GM19025 (cell line): ENCODE measurements around the gene METTL21C.

ENCODE experiments used
- ATAC-seq: cut with Tn5 transposase; IDR thresholded peaks from one replicate; pipeline ENCODE4 v1.9.1; 2021; ENCODE audit warnings: mild to moderate bottlenecking, low read depth, moderate library complexity; ENCODE audit not compliant: unreplicated experiment

The METTL21C gene

DNA sequence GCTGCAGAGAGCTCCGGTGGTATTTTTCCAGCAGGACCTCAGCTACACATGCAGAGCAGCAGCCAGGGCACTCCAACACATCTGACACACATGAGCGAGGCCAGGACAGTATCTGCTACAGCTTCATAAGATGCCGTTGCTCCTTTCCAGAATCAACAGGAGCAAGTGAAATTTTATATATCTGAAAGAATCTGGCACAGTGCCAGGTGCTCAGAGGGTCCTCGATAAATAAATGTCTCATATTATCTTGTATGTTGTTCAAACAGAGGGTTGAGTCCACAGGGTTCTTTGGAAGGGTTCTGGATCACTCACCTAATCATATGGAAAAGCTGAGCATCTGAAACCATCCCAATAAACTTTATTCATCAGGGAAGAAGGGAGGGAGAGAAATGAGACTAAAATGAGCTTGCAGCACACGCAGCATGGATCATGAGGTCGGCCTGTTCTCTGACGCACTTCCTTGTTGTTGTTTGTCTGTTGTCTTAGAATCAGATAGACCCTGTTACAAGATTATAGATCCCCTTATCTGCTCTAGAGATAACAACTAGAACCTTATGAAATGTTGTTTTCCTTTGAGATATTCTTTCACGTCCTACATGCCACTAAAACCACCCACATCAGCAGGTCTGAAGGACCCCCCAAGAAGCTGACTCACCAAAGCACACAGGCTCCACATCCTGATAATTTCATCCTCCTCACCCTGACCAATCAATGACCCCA lies 3.2 kb upstream of the METTL21C start:
- ATAC-seq, result no peak

DNA sequence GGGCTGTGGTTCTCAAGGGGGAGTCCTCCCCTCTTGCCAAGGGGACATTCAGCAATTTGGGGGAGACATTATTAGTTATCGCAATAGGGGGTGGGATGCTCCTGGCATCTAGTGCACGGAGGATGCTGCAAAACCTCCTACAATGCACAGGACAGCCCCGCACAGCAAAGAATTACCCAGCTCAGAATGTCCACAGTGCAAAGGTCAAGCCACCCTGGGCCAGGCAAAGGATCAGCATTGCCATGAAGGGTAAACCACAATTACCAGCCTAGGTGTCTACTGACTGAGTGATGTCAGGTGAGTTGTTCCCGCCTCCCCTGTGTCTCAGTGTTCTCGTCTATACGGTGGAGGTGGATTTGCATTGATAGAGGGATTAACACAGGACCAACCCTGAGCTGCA lies 2.4 kb upstream of the METTL21C start:
- ATAC-seq, result no peak

DNA sequence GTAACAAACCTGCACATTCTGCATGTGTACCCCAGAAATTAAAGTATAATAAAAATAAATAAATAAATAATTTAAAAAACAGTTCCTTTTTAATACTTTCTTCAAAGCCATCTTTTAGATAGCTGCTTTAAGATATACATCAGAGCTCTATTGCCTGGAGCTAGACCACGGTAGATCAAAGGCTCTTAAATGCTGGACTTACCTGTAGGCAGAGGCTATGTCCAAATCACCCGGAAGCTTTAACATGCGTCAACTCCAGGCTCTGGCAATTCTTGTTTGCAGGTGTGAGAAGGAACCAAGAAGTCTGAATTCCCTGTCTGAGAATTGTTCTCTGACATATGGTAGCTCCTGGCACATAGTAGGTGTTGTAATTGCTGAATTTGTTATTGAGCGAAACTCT lies 1.6 kb upstream of the METTL21C start:
- no peak for ATAC-seq

DNA sequence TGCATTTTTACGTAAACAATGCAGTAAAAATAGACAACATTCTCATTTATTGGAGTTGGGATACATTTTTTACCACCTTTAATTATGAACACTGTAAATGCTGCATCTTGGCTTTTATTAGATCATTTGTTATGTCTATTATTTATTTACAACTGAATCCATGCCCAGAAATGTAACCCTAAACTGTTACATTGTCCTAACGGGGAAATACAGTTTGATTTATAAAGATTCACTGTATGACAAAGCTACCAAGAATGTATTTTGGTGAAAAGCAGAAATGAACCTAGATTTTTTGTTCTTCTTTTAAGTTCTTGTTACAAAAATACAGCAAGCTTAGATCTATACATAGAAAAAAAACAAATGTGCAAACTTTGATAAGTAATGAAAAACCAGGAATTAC lies 1.1 kb downstream of the METTL21C start:
- ATAC-seq, result no peak

DNA sequence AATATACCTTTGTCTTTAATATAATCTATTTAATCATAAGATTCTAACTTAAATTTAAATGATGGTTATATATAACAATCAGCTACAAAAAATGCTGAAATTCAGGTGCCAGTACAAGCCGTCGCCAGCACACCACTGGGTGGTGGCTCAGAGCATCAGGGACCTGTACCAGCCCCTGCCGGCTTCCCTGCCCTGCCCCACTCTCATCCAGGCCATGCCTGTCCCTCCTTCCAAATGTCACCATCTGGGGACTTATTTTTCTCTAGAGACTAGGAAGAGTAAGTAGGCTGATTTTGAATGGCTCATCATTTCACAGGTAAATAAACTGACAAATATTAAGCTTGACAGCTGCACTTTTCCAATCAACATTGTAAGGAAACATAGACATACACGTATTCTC lies 1.6 kb downstream of the METTL21C start:
- no peak for ATAC-seq

DNA sequence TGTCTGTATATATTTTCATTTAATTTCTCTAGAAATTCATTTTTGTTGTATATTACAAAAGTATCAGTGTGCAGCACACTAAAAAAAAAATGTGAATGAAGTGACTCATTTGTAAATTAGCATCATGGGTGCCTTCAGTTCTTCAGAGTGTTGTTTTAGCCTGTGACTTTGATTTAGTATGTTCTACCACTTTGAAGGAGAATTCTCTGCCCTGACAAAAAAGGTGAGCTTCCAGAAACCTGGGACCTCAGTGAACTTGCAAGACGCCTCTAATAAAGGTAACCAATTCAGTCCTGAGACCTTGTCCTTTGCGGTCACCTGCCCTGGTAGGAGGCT lies 2.4 kb downstream of the METTL21C start:
- ATAC-seq, result no peak

DNA sequence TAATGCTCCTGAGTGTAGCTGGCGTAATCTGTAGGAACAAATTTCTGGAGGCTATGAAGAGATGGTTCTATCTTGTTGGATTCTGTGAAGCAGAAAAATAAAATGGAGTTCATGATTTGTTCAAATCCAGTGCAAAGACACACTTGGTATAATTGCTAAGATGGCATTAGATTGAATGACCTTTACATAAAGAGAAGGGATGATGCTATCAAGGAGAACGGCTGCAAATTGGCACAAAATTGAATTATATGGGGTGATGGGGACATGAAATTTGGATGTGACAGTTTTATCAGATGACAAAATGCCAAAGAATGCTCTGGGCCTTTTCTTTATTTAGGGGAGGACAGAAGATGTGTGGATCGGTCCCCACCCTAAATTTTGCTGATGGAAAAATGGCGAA lies 4.0 kb downstream of the METTL21C start:
- no peak for ATAC-seq

DNA sequence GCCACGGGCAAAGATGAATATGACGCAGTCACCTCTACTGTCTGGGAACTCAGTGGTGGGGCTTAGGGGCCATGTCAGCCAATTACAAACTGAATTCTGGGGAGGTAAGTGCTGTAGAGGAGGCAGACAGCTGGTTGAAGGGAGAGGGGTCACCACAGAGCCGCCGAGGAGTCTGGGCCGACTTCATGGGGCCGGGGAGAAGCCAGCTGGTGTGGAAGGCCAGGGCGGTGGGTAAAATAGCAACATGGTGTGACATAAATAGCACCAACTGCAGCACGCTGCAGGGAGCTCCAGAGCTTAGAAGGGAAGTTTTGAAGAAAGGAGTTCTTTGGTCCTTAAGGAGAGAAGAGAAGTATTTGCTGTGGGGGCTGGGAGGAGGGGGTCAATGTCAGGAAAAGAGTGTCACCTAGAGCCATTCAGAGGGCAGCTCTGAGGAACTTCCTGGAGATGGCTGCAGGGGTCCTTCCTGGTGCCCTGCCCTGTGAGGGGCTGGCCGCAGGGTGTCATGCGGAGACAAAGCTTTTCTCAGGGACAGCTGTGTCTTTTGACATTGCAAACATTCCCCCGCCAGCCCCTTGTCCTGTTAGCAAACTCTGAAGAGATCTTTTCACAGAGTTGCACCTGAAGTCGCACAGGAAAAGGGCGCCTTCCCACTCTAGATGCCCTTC lies 6.4 kb downstream of the METTL21C start:
- no peak for ATAC-seq

DNA sequence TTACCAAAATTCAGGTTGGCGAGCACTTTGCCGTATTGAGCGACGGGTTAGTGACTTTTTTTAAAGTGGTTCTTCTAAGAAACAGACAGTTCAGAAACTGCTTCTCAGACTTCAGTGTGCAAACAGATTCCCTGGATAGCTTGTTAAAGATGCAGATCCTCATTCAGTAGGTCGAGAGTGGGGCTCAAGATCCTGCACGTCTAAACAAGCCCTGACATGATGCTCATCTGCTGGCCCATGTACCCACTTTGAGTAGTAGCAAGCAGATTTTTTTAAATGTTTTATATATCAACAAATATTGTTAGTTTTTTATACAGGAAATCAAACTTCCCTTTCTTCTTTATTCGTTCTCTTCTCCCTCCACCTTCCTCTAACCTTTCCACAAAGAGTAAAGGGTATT lies 7.3 kb downstream of the METTL21C start:
- ATAC-seq, result no peak

DNA sequence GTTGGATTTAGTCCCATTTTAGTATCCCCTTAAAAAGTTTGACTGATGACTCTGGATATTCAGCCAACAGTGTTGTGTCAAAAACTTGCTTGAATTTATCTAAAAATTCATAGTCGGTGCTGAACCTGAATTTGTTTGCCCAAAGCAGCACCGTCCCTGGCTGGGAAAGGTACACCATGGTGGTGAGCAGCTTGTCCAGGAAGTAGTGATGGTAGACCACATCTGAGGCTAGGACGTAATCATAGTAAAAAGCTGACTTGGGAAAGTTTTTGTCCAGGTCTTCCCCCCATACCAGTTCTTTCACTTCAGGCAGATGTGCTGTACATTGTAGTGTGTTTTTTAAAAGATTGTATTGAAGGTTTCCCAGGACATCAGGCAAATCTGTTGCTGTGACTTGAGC lies 8.8 kb downstream of the METTL21C start:
- ATAC-seq, result no peak

DNA sequence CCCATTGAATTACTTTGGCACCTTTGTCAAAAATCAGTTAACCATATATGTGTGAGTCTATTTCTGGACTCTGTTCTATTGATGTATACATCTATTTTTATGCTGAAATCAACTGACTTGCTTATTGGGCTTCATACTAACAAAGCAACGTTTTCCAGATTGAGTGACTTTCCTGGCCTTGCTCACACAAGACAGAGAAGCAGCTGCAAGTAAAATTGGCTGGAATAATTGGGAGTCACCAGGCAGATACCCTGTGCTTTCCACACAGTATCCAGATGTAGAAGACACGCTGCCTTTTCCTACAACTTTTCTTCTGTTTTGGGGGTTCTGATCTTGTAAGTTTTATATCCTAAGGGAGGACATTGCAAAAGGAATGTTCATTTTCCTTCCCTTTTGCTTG lies 11.2 kb downstream of the METTL21C start:
- ATAC-seq, result no peak

DNA sequence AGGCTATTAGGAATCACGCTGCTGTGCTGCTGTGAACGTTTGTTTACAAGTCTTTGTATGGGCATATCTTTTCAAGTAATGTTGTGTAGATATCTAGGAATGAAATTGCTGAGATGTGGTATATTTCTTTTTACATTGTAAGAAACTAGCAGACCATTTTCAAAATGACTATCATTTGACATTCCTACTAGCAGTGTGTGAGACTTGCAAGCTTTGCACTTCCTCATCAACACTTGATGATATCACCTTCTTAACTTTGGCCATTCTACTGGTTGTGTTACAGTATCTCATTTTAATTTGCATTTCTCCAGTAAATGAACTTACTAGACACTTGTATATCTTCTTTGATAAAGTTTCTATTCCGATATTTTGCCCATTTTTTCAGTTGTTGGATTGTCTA lies 12.1 kb downstream of the METTL21C start:
- no peak for ATAC-seq

DNA sequence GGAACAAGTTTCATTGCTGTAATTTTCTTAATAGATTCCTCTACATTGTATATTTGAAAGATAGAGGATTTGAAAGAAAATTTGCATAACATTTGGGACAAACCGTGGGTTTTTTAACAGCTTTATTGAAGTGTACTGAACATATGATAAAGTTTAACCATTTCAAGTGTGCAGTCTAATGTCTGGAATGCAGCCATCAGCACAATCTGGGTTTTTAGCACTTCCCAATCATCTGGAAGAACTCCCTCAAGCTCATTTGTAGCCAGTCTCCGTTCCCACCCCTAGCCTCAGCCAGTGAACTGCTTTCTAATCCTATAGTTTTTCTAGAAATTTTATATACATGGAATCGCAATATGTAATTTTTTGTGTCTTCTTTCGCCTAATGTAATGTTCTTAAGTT lies 12.6 kb downstream of the METTL21C start:
- no peak for ATAC-seq

DNA sequence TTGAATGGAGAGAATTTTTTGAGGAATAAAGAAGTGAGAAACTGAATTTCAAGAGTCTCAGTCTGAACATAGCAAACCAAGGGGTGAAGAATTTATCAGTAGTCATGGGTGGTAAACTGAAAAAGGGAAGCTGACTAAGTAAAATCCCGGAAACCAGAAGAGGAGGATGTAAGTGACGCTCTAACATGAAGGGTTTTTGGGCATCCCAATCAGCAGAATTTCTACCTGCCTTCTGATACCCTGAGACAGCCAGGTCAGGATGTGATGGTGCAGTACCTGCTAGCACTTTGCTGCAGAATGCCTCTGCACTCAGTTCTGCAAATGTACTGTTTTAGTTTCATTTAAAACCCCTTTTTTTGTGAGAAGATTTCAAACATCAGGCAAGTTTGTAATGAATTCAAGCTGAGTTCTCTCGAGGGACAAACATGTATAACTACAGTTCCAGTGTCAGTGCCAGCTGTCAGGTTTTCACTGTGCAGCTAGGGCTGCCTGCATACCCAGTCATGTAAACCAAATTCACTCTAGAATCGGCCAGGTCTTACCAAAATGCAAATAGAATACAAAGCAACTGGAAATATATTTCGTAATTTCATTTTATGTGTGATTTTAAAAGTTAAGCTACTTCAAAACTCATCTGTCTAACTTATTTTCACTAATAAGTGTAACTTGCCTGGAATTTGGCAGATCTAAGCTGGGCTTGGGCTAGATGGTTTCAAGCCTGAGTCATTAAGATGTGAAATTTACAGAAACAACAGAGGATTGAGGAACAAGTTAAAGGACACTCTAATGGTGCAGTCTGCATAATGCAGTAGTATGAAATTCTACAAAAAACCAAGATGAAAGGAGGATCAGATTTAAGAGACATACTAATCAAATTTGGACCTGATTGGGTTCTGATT lies 13.8 kb downstream of the METTL21C start:
- no peak for ATAC-seq

DNA sequence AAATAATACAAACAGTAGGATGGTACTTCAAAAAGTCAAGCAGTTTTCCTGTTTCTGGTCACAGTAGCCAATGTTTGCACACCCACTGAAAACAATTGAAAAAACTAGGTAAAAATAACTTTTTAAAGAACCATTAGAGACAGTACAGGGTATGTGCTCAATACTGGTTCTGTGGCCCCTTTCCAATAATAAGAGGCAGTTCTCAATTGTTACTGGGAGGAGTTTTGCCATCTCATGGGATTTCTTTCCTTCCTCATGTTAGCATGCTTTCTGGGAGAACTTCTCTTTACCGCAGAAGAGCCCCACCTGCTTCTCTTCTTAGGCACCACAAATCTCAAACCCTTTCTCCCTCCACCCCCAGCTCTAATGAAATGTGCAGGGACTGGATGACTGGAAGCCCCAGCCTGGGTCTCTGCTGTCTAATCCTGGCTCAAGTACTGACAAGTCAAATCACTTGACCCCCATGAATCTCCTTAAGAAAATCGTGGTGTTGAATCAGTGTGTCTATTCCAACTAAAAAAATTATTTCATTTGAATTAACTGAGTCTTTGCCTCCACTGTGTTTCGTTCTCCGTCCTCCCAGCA lies 14.6 kb downstream of the METTL21C start:
- ATAC-seq, result no peak

DNA sequence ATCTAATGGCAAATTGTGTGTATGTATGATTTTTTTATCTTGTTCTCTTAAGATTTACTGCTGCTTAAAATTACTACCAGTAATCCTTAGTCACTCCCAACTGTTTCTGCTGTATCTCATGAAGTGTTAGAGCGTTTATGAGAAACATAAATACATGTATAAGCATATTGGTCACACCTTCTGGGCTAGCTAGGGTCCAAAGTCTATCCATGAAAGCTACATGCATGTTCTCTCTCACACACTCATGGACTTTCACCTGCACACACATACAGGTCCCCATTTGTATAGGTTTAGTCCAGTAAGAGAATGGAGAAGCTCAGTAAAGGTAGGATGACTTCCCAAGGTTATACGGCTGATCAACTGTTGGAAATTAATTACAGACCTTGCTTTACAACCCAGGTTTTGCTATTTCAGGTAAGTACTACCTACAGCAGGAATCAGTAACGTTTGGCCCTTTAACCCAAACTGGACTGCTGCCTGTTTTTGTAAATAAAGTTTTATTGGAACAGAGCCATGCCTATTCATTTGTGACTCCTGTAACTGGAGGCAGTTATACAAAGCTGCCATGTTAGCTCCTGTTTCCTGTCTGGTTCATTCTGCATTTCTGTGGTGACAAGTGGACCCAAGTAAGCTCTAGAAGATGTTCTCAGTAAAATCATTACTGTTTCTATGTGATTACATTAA lies 15.3 kb downstream of the METTL21C start:
- ATAC-seq, result no peak

DNA sequence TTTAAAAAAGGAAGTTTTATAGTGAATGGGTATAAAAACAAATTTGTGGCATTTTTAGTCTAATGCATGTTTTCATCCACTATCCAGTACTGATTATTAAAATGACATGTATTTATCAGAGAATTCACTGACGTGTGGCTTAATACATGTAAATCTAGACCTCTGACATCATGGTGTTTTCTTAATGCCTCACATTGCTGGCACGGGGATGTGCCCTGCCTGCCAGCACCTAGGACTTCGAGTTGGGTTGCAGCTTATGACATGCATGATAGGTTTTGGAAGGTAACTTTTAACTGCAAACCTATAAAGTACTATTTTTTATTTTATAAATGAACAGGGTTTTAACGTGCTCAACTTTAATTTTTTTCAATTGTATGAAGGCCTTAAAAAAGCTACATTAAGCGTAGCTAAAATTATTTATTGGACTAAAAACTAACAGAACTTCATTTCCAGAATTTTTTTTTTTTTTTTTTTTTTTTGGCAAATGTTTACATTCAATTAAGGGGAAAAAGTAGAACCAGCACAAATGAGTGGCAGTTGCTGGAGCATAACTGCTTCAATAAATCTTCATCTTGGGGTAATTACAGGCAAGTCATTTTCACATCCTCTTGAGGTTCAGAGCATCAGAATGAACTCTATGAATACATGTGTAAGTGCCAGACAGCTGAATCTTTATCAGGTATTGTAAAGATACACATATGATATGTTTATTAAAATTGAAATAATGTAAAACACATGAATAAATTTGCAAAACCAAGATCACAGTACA lies 16.3 kb downstream of the METTL21C start:
- ATAC-seq, result no peak

DNA sequence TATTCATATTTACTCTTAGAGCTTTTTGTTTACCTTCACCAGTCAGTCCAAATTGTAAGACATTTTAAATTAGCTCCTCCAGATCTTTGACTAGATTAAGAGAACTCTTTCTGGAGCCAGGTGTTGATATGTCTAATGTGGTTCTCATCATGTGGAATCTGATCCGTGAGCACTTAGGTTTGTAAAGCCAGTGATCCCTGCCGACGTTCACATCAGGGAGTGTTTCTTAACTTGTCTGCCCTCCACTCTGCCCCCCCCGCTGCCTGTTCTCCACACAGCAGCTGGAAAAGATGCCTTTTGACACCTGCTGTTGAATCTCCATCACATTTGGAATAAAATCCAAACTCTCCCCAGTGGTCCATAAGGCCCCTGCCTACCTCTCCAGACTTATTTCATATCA lies 17.7 kb downstream of the METTL21C start:
- no peak for ATAC-seq

DNA sequence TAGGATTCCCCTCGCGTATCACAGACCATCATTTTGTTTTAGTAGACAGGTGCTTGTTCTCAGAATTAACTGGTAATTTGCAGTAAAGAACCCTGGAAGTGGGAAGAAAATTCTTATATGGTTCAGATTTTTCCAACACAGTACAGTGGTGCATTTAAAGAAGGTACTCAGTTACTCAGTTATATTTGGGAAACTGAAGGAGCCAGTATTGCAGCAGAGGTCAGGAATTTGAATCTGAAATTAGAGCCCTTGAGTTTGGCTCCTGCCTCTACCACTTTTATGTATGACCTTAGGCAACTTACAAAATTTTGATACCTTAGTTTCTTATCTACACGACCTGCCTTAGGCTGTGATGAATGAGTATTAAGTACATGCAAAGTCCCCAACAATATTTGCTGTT lies 19.7 kb downstream of the METTL21C start:
- no peak for ATAC-seq

DNA sequence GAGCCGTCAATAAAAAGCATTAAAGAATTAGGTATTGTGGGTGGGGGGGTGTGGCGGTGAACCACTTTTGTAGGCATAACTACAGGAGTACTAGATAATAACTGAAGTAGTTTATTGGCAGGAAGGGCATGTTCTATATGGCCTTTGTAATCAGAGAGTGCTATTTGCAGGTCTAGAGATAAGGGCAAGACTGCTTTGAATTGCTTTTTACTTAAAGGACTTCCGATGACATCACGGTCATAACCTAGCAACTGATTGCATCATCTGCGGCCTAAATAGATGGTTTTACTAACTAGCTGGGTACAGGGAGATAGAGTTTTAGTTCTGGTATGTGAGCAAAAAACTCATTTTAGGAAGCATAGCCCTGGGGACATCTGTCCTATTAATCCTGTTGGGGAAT lies 24.7 kb downstream of the METTL21C start:
- ATAC-seq, result no peak
